Astrocyte of the cerebellum (primary cell): Measurements from ENCODE around the gene EXOC8.

Source experiments
- DNase-seq: peaks from one replicate; pipeline ENCODE4 v3.0.0-alpha.2; 2011; ENCODE audit warnings: low read depth
- H3K4me3 ChIP-seq: 2 replicates; pipeline ENCODE4 v1.5.1; 2011; ENCODE audit warnings: mild to moderate bottlenecking, low read depth, low read length, moderate library complexity
- in situ Hi-C: cut with HindIII; loops from 2 replicates; pipeline ENCODE4 v1.10.0; 2017; ENCODE audit warnings: low sequenced_read_pairs
- TF ChIP-seq, protein P1 (sequence below): IDR thresholded peaks from 2 replicates; pipeline ENCODE4 v1.5.1; 2012; ENCODE audit warnings: low read length, low read depth, moderate library complexity, mild to moderate bottlenecking; ENCODE audit errors: missing control alignments

Gene EXOC8

GRCh38 chr1:231322880-231323530, 14.6 kb downstream of the EXOC8 start:
- H3K4me3 ChIP-seq = no peak overlapping the region
- in situ Hi-C loops = no loop called here
- DNase-seq = no peak
- TF ChIP-seq, protein P1, sequence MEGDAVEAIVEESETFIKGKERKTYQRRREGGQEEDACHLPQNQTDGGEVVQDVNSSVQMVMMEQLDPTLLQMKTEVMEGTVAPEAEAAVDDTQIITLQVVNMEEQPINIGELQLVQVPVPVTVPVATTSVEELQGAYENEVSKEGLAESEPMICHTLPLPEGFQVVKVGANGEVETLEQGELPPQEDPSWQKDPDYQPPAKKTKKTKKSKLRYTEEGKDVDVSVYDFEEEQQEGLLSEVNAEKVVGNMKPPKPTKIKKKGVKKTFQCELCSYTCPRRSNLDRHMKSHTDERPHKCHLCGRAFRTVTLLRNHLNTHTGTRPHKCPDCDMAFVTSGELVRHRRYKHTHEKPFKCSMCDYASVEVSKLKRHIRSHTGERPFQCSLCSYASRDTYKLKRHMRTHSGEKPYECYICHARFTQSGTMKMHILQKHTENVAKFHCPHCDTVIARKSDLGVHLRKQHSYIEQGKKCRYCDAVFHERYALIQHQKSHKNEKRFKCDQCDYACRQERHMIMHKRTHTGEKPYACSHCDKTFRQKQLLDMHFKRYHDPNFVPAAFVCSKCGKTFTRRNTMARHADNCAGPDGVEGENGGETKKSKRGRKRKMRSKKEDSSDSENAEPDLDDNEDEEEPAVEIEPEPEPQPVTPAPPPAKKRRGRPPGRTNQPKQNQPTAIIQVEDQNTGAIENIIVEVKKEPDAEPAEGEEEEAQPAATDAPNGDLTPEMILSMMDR = peak; percentile 20

GRCh38 chr1:231319080-231319479, 18.6 kb downstream of the EXOC8 start:
- in situ Hi-C loops = no loop called here
- TF ChIP-seq, protein P1 = no peak
- DNase-seq = no peak
- no peak overlapping the region for H3K4me3 ChIP-seq

GRCh38 chr1:231318568-231318967, 19.1 kb downstream of the EXOC8 start:
- no peak overlapping the region for H3K4me3 ChIP-seq
- in situ Hi-C loops = no loop called here
- TF ChIP-seq, protein P1 = no peak
- DNase-seq = no peak

- TF ChIP-seq, protein P1 = no peak
- H3K4me3 ChIP-seq = no peak overlapping the region
- in situ Hi-C loops = no loop called here
- no peak for DNase-seq
These were observed 19.7 kb downstream of the EXOC8 start for GRCh38 chr1:231318015-231318355.

DNA sequence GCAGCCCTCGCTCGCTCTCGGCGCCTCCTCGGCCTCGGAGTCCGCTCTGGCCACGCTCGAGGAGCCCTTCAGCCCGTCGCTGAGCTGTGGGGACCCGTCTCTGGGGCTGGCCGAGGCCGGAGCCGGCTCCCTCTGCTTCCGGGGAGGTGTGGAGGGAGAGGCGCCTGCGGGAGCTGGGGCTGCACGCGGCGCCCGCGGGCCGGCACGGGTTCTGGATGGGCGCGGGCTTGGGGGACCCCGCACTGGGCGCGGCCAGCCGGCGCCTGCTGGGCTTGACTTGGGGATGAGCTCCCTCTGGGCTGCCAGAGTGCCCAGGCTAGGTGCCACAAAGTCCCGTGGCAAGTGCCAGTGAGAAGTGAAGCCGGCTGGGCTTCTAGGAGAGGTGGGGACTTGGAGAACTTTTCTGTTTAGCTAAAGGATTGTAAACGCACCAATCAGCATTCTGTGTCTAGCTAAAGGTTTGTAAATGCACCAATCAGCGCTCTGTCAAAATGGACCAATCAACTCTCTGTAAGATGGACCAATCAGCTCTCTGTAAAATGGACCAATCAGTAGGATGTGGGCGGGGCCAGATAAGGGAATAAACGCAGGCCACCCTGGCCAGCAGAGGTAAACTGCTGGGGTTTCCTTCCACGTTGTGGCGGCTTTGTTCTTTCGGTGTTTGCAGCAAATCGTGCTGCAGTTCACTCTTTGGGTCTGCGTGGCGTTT, 20.2 kb downstream of the EXOC8 start:
- H3K4me3 ChIP-seq = no peak overlapping the region
- in situ Hi-C loops = no loop called here
- TF ChIP-seq, protein P1 = no peak
- no peak for DNase-seq

- DNase-seq = no peak
- H3K4me3 ChIP-seq = no peak overlapping the region
- TF ChIP-seq, protein P1 = peak; percentile 39
- in situ Hi-C loops = no loop called here
These were observed 21.8 kb downstream of the EXOC8 start for GRCh38 chr1:231315887-231316286.
